Panc1 (cell line): Measurements from ENCODE around the gene MST1. TPM values are rescaled to one million over a fixed set of nuclear protein-coding genes. Genes with fewer than 3 reads are reported as not detected.
"Not testable (repeated sequence)": the region's sequence is repeated elsewhere in the genome, so short reads cannot be mapped to it uniquely, and the experiment has no call there.

ENCODE experiments used
- ATAC-seq: fragments of 200-7000 bp; cut with Tn5 transposase; 2 replicates; pipeline ENCODE4 v1.9.1; 2020; ENCODE audit warnings: mild to moderate bottlenecking, moderate library complexity
- BruUV-seq: library from RNA; stranded (reverse); fragments of 400-500 nt; replicated peaks from 2 replicates; lab custom pipeline; 2021; lab: Mats Ljungman, UMichigan
- CTCF ChIA-PET: fragments of 300-600 bp; sonication (Branson Sonifier 250); formaldehyde crosslinking; loops from one replicate; lab custom pipeline; 2022; ENCODE audit warnings: antibody characterized with exemption; lab: Charles Lee
- POLR2A ChIA-PET: fragments of 300-600 bp; sonication (Branson Sonifier 250); formaldehyde crosslinking; loops from one replicate; lab custom pipeline; 2022; ENCODE audit warnings: antibody characterized with exemption; lab: Charles Lee
- DNase-seq: peaks from one replicate; pipeline ENCODE4 v3.0.0-alpha.2; 2010; ENCODE audit warnings: low read depth, low spot score
- H3K27ac ChIP-seq: 2 replicates; pipeline ENCODE4 v1.5.1; 2011; ENCODE audit warnings: mild to moderate bottlenecking, low read length, inconsistent platforms
- H3K27me3 ChIP-seq: fragments of 200-500 bp; sonication (Bioruptor generic); 2 replicates; pipeline ENCODE4 v1.6.0; 2014; ENCODE audit warnings: low read length, inconsistent platforms; ENCODE audit not compliant: control insufficient read depth, insufficient read depth
- H3K36me3 ChIP-seq: fragments of 200-500 bp; sonication (Bioruptor generic); 2 replicates; pipeline ENCODE4 v1.5.1; 2014; ENCODE audit warnings: inconsistent platforms, mild to moderate bottlenecking, low read length, moderate library complexity; ENCODE audit not compliant: control insufficient read depth, insufficient read depth
- H3K4me1 ChIP-seq: 2 replicates; pipeline ENCODE4 v1.5.1; 2011; ENCODE audit warnings: inconsistent platforms, mild to moderate bottlenecking, low read length, moderate library complexity; ENCODE audit not compliant: control insufficient read depth, insufficient read depth
- H3K4me3 ChIP-seq, 2 experiments: 2 replicates each; pipeline ENCODE4 v1.5.1; 2011 to 2012; ENCODE audit warnings: low read depth in 2 of 2, low read length in 2 of 2, mild to moderate bottlenecking in 2 of 2, inconsistent platforms in 1 of 2, moderate library complexity in 1 of 2
- H3K9me3 ChIP-seq: fragments of 200-500 bp; sonication (Bioruptor generic); 2 replicates; pipeline ENCODE4 v1.5.1; 2014; ENCODE audit warnings: low read depth, mild to moderate bottlenecking, inconsistent platforms, low read length, moderate library complexity; ENCODE audit not compliant: control insufficient read depth, insufficient read depth
- POLR2AphosphoS5 ChIP-seq: IDR thresholded peaks from 2 replicates; pipeline ENCODE4 v1.6.1; 2012; ENCODE audit warnings: mild to moderate bottlenecking, low read depth, low read length, moderate library complexity
- SIN3A ChIP-seq: IDR thresholded peaks from 2 replicates; pipeline ENCODE4 v1.6.1; 2012; ENCODE audit warnings: low read depth, mild to moderate bottlenecking, low read length, moderate library complexity, borderline replicate concordance; ENCODE audit not compliant: insufficient read depth
- TCF7L2 ChIP-seq: IDR thresholded peaks from 2 replicates; pipeline ENCODE4 v1.6.1; 2011; ENCODE audit warnings: mild to moderate bottlenecking, low read depth, low read length, inconsistent platforms
- in situ Hi-C: cut with HindIII; loops from 2 replicates; pipeline ENCODE4 v1.10.0; 2016; ENCODE audit warnings: low sequenced_read_pairs, low pct_unique_long_range_greater_than_20kb
- intact Hi-C: fragments of 100-400 bp; cut with micrococcal nuclease; formaldehyde crosslinking; loops from one replicate; pipeline ENCODE4 v1.10.0; 2022; ENCODE audit not compliant: unreplicated experiment
- total RNA-seq: library from RNA; stranded (reverse); gene quantifications from one replicate; pipeline ENCODE4 v1.2.1, GENCODE V29; 2021; ENCODE audit not compliant: unreplicated experiment
- TF ChIP-seq, protein P1 (sequence below): fragments of 450-650 bp; IDR thresholded peaks from 2 replicates; pipeline ENCODE4 v1.5.1; 2017; ENCODE audit warnings: mild to moderate bottlenecking
- TF ChIP-seq, protein P2 (sequence below), 2 experiments: IDR thresholded peaks; 2 replicates each; pipeline ENCODE4 v1.6.1; 2011 to 2012; ENCODE audit warnings: low read depth in 2 of 2, control low read depth in 1 of 2, low read length in 1 of 2, mild to moderate bottlenecking in 1 of 2, moderate library complexity in 1 of 2; ENCODE audit not compliant: insufficient read depth in 1 of 2

The MST1 gene
- total RNA-seq, 1 experiment from 2014 or later, result 14.0 TPM

- BruUV-seq, result no TSS peak
- no peak overlapping the region for H3K27ac ChIP-seq
- H3K36me3 ChIP-seq, result no peaks in the 10 kb centered on the region
- ChIA-PET POLR2A (no interaction called here), CTCF (no interaction called here)
- no peaks in the 10 kb centered on the region for H3K9me3 ChIP-seq
- H3K4me1 ChIP-seq, result no peaks in the 10 kb centered on the region
- no peak overlapping the region for H3K4me3 ChIP-seq
- in situ Hi-C loops, result no loop called here
- intact Hi-C loops, result no loop called here
- H3K27me3 ChIP-seq, result no peaks in the 10 kb centered on the region
- TF ChIP-seq, protein P1, sequence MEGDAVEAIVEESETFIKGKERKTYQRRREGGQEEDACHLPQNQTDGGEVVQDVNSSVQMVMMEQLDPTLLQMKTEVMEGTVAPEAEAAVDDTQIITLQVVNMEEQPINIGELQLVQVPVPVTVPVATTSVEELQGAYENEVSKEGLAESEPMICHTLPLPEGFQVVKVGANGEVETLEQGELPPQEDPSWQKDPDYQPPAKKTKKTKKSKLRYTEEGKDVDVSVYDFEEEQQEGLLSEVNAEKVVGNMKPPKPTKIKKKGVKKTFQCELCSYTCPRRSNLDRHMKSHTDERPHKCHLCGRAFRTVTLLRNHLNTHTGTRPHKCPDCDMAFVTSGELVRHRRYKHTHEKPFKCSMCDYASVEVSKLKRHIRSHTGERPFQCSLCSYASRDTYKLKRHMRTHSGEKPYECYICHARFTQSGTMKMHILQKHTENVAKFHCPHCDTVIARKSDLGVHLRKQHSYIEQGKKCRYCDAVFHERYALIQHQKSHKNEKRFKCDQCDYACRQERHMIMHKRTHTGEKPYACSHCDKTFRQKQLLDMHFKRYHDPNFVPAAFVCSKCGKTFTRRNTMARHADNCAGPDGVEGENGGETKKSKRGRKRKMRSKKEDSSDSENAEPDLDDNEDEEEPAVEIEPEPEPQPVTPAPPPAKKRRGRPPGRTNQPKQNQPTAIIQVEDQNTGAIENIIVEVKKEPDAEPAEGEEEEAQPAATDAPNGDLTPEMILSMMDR, result no peak
- TF ChIP-seq POLR2AphosphoS5, result no peak
- TF ChIP-seq SIN3A, result no peak
- TF ChIP-seq, protein P2, sequence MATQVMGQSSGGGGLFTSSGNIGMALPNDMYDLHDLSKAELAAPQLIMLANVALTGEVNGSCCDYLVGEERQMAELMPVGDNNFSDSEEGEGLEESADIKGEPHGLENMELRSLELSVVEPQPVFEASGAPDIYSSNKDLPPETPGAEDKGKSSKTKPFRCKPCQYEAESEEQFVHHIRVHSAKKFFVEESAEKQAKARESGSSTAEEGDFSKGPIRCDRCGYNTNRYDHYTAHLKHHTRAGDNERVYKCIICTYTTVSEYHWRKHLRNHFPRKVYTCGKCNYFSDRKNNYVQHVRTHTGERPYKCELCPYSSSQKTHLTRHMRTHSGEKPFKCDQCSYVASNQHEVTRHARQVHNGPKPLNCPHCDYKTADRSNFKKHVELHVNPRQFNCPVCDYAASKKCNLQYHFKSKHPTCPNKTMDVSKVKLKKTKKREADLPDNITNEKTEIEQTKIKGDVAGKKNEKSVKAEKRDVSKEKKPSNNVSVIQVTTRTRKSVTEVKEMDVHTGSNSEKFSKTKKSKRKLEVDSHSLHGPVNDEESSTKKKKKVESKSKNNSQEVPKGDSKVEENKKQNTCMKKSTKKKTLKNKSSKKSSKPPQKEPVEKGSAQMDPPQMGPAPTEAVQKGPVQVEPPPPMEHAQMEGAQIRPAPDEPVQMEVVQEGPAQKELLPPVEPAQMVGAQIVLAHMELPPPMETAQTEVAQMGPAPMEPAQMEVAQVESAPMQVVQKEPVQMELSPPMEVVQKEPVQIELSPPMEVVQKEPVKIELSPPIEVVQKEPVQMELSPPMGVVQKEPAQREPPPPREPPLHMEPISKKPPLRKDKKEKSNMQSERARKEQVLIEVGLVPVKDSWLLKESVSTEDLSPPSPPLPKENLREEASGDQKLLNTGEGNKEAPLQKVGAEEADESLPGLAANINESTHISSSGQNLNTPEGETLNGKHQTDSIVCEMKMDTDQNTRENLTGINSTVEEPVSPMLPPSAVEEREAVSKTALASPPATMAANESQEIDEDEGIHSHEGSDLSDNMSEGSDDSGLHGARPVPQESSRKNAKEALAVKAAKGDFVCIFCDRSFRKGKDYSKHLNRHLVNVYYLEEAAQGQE (IDR thresholded peaks at IDR 0.05; ENCODE audit: insufficient read depth in 1 of 2, low read depth in 2 of 2, low read length in 1 of 2), result no peak
- no peak for TF ChIP-seq TCF7L2
- DNase-seq, result no peak
- ATAC-seq, result 0 out of 2 replicates have a peak, but pooled peaks have one; percentile 17
Observed at GRCh38 chr3:49699281-49699979, 10.2 kb upstream of the MST1 start.

GRCh38 chr3:49695350-49696015, 6.2 kb upstream of the MST1 start:
- intact Hi-C loops, H3K4me3 ChIP-seq, H3K4me1 ChIP-seq, DNase-seq, ATAC-seq, BruUV-seq, H3K9me3 ChIP-seq, CTCF ChIA-PET, POLR2A ChIA-PET, H3K27me3 ChIP-seq, H3K27ac ChIP-seq, H3K36me3 ChIP-seq, in situ Hi-C loops: not testable (repeated sequence)

DNA sequence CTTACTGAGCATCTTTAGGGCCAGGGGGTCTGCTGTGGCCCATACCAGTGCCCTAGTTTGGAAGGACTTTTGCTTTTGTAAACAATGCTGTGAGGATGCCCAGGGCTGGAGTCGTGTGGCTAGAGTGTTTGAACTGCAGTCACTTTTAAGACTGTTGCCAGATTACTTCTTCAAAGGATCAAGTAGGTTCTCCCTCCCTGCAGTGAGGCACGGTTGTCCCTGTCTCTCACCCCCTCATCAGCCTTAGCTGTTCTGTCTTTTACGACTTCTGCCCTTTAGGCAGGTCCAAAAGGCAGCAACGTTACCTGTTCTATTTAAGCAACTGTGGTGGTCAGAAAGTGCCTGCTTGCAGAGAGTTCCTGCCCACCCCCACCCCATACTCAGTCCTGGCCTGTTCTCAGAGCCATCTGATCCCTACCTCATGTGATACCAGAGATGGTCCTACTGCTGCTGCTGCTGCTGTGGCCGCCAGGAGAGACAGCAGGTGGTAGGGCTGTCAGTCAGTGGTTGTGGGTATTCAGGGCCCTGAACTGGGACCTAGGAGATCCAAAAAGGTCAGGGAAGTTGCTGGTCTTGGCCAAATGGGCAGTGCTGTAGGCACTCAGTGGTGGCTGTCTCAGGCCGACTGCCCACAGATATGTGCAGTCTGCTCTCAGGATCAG, 5.3 kb upstream of the MST1 start:
- ATAC-seq, H3K27me3 ChIP-seq, DNase-seq, intact Hi-C loops, POLR2A ChIA-PET, CTCF ChIA-PET, in situ Hi-C loops, BruUV-seq, H3K36me3 ChIP-seq, H3K4me3 ChIP-seq, H3K4me1 ChIP-seq, H3K9me3 ChIP-seq, H3K27ac ChIP-seq: not testable (repeated sequence)

GRCh38 chr3:49691481-49691880, 2.2 kb upstream of the MST1 start:
- DNase-seq, H3K36me3 ChIP-seq, in situ Hi-C loops, H3K9me3 ChIP-seq, CTCF ChIA-PET, H3K4me1 ChIP-seq, intact Hi-C loops, H3K27ac ChIP-seq, H3K4me3 ChIP-seq, ATAC-seq, BruUV-seq, H3K27me3 ChIP-seq, POLR2A ChIA-PET: not testable (repeated sequence)

DNA sequence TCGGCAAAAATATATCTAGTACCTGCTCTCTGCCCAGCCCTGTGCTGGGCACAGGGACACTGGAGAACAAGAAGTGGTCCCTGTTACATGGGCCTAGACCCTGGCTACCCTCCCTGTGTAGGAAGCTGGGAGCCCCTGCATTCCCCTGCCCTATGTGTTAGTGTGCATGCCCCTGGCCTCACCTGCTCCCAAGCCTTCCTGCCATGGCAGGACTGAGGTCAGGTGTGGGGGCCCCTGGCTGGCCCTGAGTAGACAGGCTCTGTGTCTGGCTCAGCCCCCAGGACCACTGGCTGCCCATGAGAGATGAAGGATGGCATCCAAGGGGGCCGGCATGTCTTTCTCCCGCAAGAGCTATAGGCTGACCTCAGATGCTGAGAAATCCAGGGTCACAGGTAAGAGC, 1.6 kb upstream of the MST1 start:
- ATAC-seq, H3K4me1 ChIP-seq, DNase-seq, H3K27ac ChIP-seq, H3K36me3 ChIP-seq, POLR2A ChIA-PET, H3K9me3 ChIP-seq, intact Hi-C loops, H3K27me3 ChIP-seq, H3K4me3 ChIP-seq, BruUV-seq, CTCF ChIA-PET, in situ Hi-C loops: not testable (repeated sequence)
